Calu3 (cell line): Measurements from ENCODE around the gene AVPR2. TPM values are rescaled to one million over a fixed set of nuclear protein-coding genes. Genes with fewer than 3 reads are reported as not detected.

Source experiments
- BruUV-seq: library from RNA; stranded (reverse); fragments of 400-500 nt; replicated peaks from 2 replicates; lab custom pipeline; 2021; lab: Mats Ljungman, UMichigan
- CTCF ChIA-PET: fragments of 300-600 bp; sonication (Branson Sonifier 250); formaldehyde crosslinking; loops from one replicate; lab custom pipeline; 2022; ENCODE audit warnings: antibody characterized with exemption; lab: Charles Lee
- DNase-seq: peaks from one replicate; pipeline ENCODE4 v3.0.0; 2022
- H3K27ac Mint-ChIP-seq: one replicate; pipeline ENCODE4 v1.8.0; 2022; ENCODE audit warnings: mixed read lengths; ENCODE audit not compliant: unreplicated experiment
- H3K27me3 Mint-ChIP-seq: one replicate; pipeline ENCODE4 v1.8.0; 2022; ENCODE audit warnings: mixed read lengths; ENCODE audit not compliant: unreplicated experiment
- H3K36me3 Mint-ChIP-seq: one replicate; pipeline ENCODE4 v1.8.0; 2022; ENCODE audit warnings: mild to moderate bottlenecking, moderate library complexity, mixed read lengths; ENCODE audit not compliant: insufficient read depth, unreplicated experiment
- H3K4me1 Mint-ChIP-seq: one replicate; pipeline ENCODE4 v1.8.0; 2022; ENCODE audit warnings: mild to moderate bottlenecking, low read depth, mixed read lengths; ENCODE audit not compliant: unreplicated experiment
- H3K4me3 Mint-ChIP-seq: one replicate; pipeline ENCODE4 v1.8.0; 2022; ENCODE audit warnings: mild to moderate bottlenecking, low read depth, moderate library complexity, mixed read lengths; ENCODE audit not compliant: unreplicated experiment
- H3K9me3 Mint-ChIP-seq: one replicate; pipeline ENCODE4 v1.8.0; 2022; ENCODE audit warnings: low read depth, mixed read lengths; ENCODE audit not compliant: unreplicated experiment
- CTCF ChIP-seq: fragments of 200-600 bp; IDR thresholded peaks from one replicate; pipeline ENCODE4 v1.8.0; 2022; ENCODE audit warnings: antibody characterized with exemption; ENCODE audit not compliant: unreplicated experiment
- intact Hi-C: fragments of 100-400 bp; cut with micrococcal nuclease; formaldehyde crosslinking; loops from one replicate; pipeline ENCODE4 v1.10.0; 2022; ENCODE audit not compliant: unreplicated experiment
- total RNA-seq: library from RNA; stranded (reverse); gene quantifications from 2 replicates; pipeline ENCODE4 v1.2.3, GENCODE V29; 2022

Gene AVPR2
- total RNA-seq, 1 experiment from 2014 or later: not detected

DNA sequence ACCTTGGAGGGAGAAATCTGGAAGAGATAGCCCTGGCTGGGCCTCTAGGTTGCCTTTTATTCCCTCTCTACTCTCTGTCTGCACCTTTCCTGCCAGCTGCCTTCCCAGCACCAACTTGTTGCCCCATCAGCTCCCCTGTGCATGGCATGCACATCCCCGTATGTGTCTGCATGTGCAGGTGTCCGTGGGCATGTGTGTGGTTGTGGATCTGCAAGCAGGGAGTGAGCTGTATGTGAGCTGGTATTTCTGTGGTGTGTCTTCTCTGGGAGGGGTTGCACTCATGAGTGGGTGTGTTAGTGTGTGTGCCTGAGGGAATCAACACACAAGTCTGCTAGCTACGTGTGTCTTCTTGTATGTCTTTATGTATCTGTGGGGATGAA, 28.4 kb upstream of the AVPR2 start:
- Mint-ChIP-seq H3K27me3 (no peaks in the 10 kb centered on the region), H3K4me3 (no peak overlapping the region), H3K9me3 (no peaks in the 10 kb centered on the region), H3K27ac (no peak overlapping the region), H3K4me1 (peaks cover 9% of the 10 kb centered on the region), H3K36me3 (peaks cover 5% of the 10 kb centered on the region)
- DNase-seq: no peak
- intact Hi-C loops: no loop called here
- no TSS peak for BruUV-seq
- no peak for TF ChIP-seq CTCF
- CTCF ChIA-PET: no interaction called here

DNA sequence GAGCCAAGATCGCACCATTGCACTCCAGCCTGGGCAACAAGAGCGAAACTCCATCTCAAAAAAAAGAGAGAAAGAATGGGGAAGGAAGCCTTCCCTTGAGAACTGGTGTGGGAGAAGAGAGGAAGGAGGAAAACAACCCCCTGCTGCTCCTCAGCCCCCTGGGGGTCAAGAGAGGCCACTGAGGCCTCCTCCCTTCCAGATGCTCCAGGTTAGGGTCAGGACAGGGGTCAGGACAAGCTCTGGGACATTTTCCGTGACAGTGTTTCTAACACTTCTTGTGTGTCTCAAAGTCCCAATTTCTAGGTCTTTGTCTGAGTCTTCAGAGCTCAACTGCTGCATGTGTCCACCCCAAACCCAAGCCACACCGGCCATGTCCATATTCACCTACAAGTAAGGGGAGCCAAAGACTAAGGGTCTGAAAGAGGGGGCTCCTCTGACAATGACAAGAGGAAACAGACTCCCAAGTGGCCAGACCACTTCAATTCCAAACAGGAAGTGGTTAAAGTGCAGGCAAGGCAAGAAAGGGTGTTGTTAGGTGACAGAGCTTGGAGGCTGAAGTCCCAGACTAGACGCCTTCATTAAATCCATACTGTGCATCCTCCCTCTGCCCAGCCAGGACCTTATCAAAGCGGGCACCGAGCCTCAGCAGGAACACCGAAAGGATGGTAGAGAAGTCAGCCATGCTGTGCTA, 26.8 kb upstream of the AVPR2 start:
- H3K27ac Mint-ChIP-seq: no peak overlapping the region
- intact Hi-C loops: no loop called here
- TF ChIP-seq CTCF: no peak
- DNase-seq: no peak
- H3K4me3 Mint-ChIP-seq: no peak overlapping the region
- no peaks in the 10 kb centered on the region for H3K9me3 Mint-ChIP-seq
- H3K36me3 Mint-ChIP-seq: peaks cover 5% of the 10 kb centered on the region
- no peaks in the 10 kb centered on the region for H3K27me3 Mint-ChIP-seq
- BruUV-seq: no TSS peak
- CTCF ChIA-PET: no interaction called here
- H3K4me1 Mint-ChIP-seq: peaks cover 18% of the 10 kb centered on the region

GRCh38 chrX:153878345-153878744, 26.1 kb upstream of the AVPR2 start:
- TF ChIP-seq CTCF: no peak
- intact Hi-C loops: no loop called here
- H3K9me3 Mint-ChIP-seq: no peaks in the 10 kb centered on the region
- no peak for DNase-seq
- no peak overlapping the region for H3K27ac Mint-ChIP-seq
- BruUV-seq: no TSS peak
- H3K36me3 Mint-ChIP-seq: peaks cover 5% of the 10 kb centered on the region
- CTCF ChIA-PET: no interaction called here
- H3K4me1 Mint-ChIP-seq: peaks cover 24% of the 10 kb centered on the region
- H3K4me3 Mint-ChIP-seq: no peak overlapping the region
- H3K27me3 Mint-ChIP-seq: no peaks in the 10 kb centered on the region

- CTCF ChIA-PET: no interaction called here
- no peak overlapping the region for H3K27ac Mint-ChIP-seq
- intact Hi-C loops: no loop called here
- TF ChIP-seq CTCF: no peak
- no TSS peak for BruUV-seq
- peaks cover 27% of the 10 kb centered on the region for H3K4me1 Mint-ChIP-seq
- no peak for DNase-seq
- no peaks in the 10 kb centered on the region for H3K27me3 Mint-ChIP-seq
- peaks cover 5% of the 10 kb centered on the region for H3K36me3 Mint-ChIP-seq
- no peaks in the 10 kb centered on the region for H3K9me3 Mint-ChIP-seq
- no peak overlapping the region for H3K4me3 Mint-ChIP-seq
These were observed 25.4 kb upstream of the AVPR2 start for GRCh38 chrX:153878969-153879653.
